GM19324 (cell line): ENCODE data around the gene USP35.
"Not testable (repeated sequence)": the region's sequence is repeated elsewhere in the genome, so short reads cannot be mapped to it uniquely, and the experiment has no call there.

ENCODE experiments used
- ATAC-seq: cut with Tn5 transposase; IDR thresholded peaks from one replicate; pipeline ENCODE4 v1.9.1; 2021; ENCODE audit warnings: mild to moderate bottlenecking, moderate library complexity; ENCODE audit not compliant: unreplicated experiment, low FRiP score

Gene USP35

GRCh38 chr11:78168539-78169477 is 19.9 kb upstream of the USP35 start:
- ATAC-seq: no peak

- ATAC-seq: no peak
Observed at GRCh38 chr11:78170413-78170812, 18.3 kb upstream of the USP35 start.

GRCh38 chr11:78170874-78171549 is 17.7 kb upstream of the USP35 start:
- ATAC-seq: no peak

GRCh38 chr11:78171951-78172350 is 16.8 kb upstream of the USP35 start:
- ATAC-seq: no peak

- not testable (repeated sequence) for ATAC-seq
Observed at GRCh38 chr11:78175862-78176261, 12.9 kb upstream of the USP35 start.

- ATAC-seq: no peak
Observed at GRCh38 chr11:78176605-78177141, 12.0 kb upstream of the USP35 start.

- ATAC-seq: no peak
Observed at GRCh38 chr11:78177216-78177615, 11.5 kb upstream of the USP35 start.

GRCh38 chr11:78179459-78180071 is 9.2 kb upstream of the USP35 start:
- no peak for ATAC-seq

GRCh38 chr11:78180751-78181150 is 8.0 kb upstream of the USP35 start:
- ATAC-seq: no peak

GRCh38 chr11:78181185-78181584 is 7.5 kb upstream of the USP35 start:
- ATAC-seq: no peak

GRCh38 chr11:78187366-78188285 is 1.1 kb upstream of the USP35 start:
- no peak for ATAC-seq

- no peak for ATAC-seq
Observed at GRCh38 chr11:78189174-78189724, 530 bp downstream of the USP35 start.

GRCh38 chr11:78189851-78190250 is 1.1 kb downstream of the USP35 start:
- no peak for ATAC-seq

- no peak for ATAC-seq
Observed at GRCh38 chr11:78190374-78190773, 1.7 kb downstream of the USP35 start.

- ATAC-seq: no peak
Observed at GRCh38 chr11:78190871-78191538, 2.3 kb downstream of the USP35 start.

- ATAC-seq: no peak
Observed at GRCh38 chr11:78192223-78192719, 3.6 kb downstream of the USP35 start.

GRCh38 chr11:78192911-78193351 is 4.2 kb downstream of the USP35 start:
- ATAC-seq: no peak

GRCh38 chr11:78193806-78194205 is 5.1 kb downstream of the USP35 start:
- no peak for ATAC-seq

GRCh38 chr11:78194490-78194889 is 5.8 kb downstream of the USP35 start:
- ATAC-seq: no peak
